Activated CD4-positive, alpha-beta memory T cell treated with anti-CD3 and anti-CD28 coated beads, Interleukin-2, amount 10 ng/mL, durations not matched to agents 7 days and 5 days (primary cell): ENCODE results near the gene TAF15. TPM values are rescaled to one million over a fixed set of nuclear protein-coding genes. Genes with fewer than 3 reads are reported as not detected.
A peak's percentile ranks its signal among the peaks of the same experiment; 100 is the strongest.

Experiments used
- CTCF ChIA-PET: fragments of 350-600 bp; sonication (Branson Sonifier 250); formaldehyde crosslinking; loops from one replicate; lab custom pipeline; 2021; ENCODE audit warnings: antibody characterized with exemption, inconsistent platforms; lab: Charles Lee
- POLR2A ChIA-PET: fragments of 350-600 bp; sonication (Branson Sonifier 250); formaldehyde crosslinking; loops from one replicate; lab custom pipeline; 2021; ENCODE audit warnings: antibody characterized with exemption; lab: Charles Lee
- DNase-seq: peaks from one replicate; pipeline ENCODE4 v3.0.0-alpha.2; 2020
- H3K27ac Mint-ChIP-seq: one replicate; pipeline ENCODE4 v1.8.0; 2021; ENCODE audit warnings: mild to moderate bottlenecking, mixed read lengths
- H3K27me3 Mint-ChIP-seq: one replicate; pipeline ENCODE4 v1.8.0; 2021; ENCODE audit warnings: mixed read lengths
- H3K36me3 Mint-ChIP-seq: one replicate; pipeline ENCODE4 v1.8.0; 2021; ENCODE audit warnings: low read depth, mixed read lengths
- H3K4me1 Mint-ChIP-seq: one replicate; pipeline ENCODE4 v1.8.0; 2021; ENCODE audit warnings: mixed read lengths
- H3K4me3 Mint-ChIP-seq: one replicate; pipeline ENCODE4 v1.8.0; 2021; ENCODE audit warnings: mild to moderate bottlenecking, mixed read lengths
- H3K9me3 Mint-ChIP-seq: one replicate; pipeline ENCODE4 v1.8.0; 2021; ENCODE audit warnings: mixed read lengths
- total RNA-seq, 2 experiments: library from RNA; stranded (reverse); gene quantifications; one replicate each; pipeline ENCODE4 v1.2.3, GENCODE V29; 2021

TAF15 gene
- total RNA-seq, 2 experiments from 2014 or later = 244 to 252 TPM

GRCh38 chr17:35895636-35896587 is 86.6 kb downstream of the TAF15 start:
- Mint-ChIP-seq H3K27ac (peak overlapping the region; percentile 98), H3K4me3 (peak overlapping the region; percentile 52), H3K4me1 (peaks cover 86% of the 10 kb centered on the region), H3K36me3 (peaks cover 8% of the 10 kb centered on the region), H3K27me3 (no peaks in the 10 kb centered on the region), H3K9me3 (no peaks in the 10 kb centered on the region)
- ChIA-PET CTCF (interaction anchor here (0.9 to 1.7 kb wide), 6 partner anchors 10 to 87 kb away, joined by 3 to 7 read pairs (median 4); partner anchors contain the start of gene CCL5), POLR2A (interaction anchor here (0.9 to 9.6 kb wide), 6 partner anchors 10 to 650 kb away, joined by 3 to 228 read pairs (median 4); partner anchors contain the start of genes CCL5 and RDM1)
- DNase-seq = peak; percentile 77

Other genes with a start within 250 kb of the TAF15 start
- gene SLFN14, start 248.7 kb upstream of the TAF15 start, total RNA-seq = not detected
- gene PEX12, start 230.9 kb upstream of the TAF15 start, total RNA-seq = 1 to 10 TPM; 3.8 to 4.5 TPM
- gene AP2B1, start 222.2 kb upstream of the TAF15 start, total RNA-seq = 100 to 1,000 TPM; 196 to 203 TPM
- gene RASL10B, start 77.8 kb upstream of the TAF15 start, total RNA-seq = under 1 TPM; 0.08 to 0.33 TPM
- not detected for gene GAS2L2, start 56.2 kb upstream of the TAF15 start, total RNA-seq
- gene C17orf50, start 48.6 kb upstream of the TAF15 start, total RNA-seq = not detected
- gene MMP28, start 13.8 kb upstream of the TAF15 start, total RNA-seq = not detected
- 1 to 10 TPM; 2.3 to 3.1 TPM for gene HEATR9, start 59.4 kb downstream of the TAF15 start, total RNA-seq
- 100 to 1,000 TPM; 482 to 491 TPM for gene CCL5, start 70.9 kb downstream of the TAF15 start, total RNA-seq
- 10 to 100 TPM; 14.4 to 16.9 TPM for gene RDM1, start 121.3 kb downstream of the TAF15 start, total RNA-seq
- not detected for gene LYZL6, start 134.2 kb downstream of the TAF15 start, total RNA-seq
- not detected for gene CCL16, start 172.0 kb downstream of the TAF15 start, total RNA-seq
- not detected for gene CCL14, start 177.2 kb downstream of the TAF15 start, total RNA-seq
- not detected for gene CCL15, start 192.1 kb downstream of the TAF15 start, total RNA-seq
- under 1 TPM in 1 of 2 experiments, not detected in 1; 0.48 TPM for gene CCL23, start 208.5 kb downstream of the TAF15 start, total RNA-seq